Measurements from ENCODE around the gene NKAPL.

- TF ChIP-seq CTCF (IDR thresholded peaks at IDR 0.05; ENCODE audit: poor library complexity, severe bottlenecking) (no peak), RAD21 (conservative IDR thresholded peaks at IDR 0.05) (peak; percentile 45), TAF1 (IDR thresholded peaks at IDR 0.05; ENCODE audit: low read depth) (peak; percentile 36), POLR2AphosphoS5 (IDR thresholded peaks at IDR 0.05) (peak; percentile 82), SMC3 (conservative IDR thresholded peaks at IDR 0.05; ENCODE audit: poor library complexity) (peak; percentile 51), EZH2 (IDR thresholded peaks at IDR 0.05; ENCODE audit: borderline replicate concordance, insufficient read depth, low read length, poor library complexity, severe bottlenecking) (no peak), MXI1 (conservative IDR thresholded peaks at IDR 0.05; ENCODE audit: poor library complexity, severe bottlenecking) (peak; percentile 69)
Measured at GRCh38 chr6:28252009-28252975, 6.8 kb upstream of the NKAPL start, which contains the start of gene ZKSCAN4.
